ENCODE measurements around the gene IRAK1BP1. TPM values are rescaled to one million over a fixed set of nuclear protein-coding genes. Genes with fewer than 3 reads are reported as not detected.
"Not testable (repeated sequence)": the region's sequence is repeated elsewhere in the genome, so short reads cannot be mapped to it uniquely, and the experiment has no call there.

The IRAK1BP1 gene
- total RNA-seq, 1 experiment from 2014 or later, result 4.0 TPM

DNA sequence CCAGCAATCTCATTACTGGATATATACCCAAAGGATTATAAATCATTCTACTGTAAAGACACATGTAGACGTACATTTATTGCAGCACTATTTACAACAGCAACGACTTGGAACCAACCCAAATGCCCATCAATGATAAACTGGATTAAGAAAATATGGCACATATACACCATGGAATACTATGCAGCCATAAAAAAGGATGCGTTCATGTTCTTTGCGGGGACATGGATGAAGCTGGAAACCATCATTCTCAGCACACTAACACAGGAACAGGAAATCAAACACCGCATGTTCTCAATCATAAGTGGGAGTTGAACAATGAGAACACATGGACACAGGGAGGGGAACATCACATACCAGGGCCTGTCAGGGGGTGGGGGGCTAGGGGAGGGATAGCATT is 22.6 kb downstream of the IRAK1BP1 start:
- not testable (repeated sequence) for DNase-seq (ENCODE audit: low read depth)

DNA sequence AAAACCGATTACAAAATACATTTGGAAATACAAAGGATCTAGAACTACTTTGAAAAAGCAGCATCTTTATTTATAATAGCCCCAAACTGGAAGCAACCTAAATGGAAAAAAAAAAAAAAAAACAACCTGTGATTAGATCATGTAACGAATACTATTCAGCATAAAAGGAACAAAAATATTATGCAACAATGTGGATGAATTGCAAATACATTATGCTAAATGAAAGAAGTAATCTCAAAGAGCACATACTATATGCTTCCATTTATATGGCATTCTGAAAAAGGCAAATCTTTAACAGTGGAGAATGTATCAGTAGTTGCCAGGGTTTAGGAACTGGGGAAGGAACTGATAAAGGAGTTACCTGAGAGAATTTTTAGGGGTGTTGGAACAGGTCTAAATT is 28.9 kb downstream of the IRAK1BP1 start:
- DNase-seq (ENCODE audit: low read depth), result no peak

DNA sequence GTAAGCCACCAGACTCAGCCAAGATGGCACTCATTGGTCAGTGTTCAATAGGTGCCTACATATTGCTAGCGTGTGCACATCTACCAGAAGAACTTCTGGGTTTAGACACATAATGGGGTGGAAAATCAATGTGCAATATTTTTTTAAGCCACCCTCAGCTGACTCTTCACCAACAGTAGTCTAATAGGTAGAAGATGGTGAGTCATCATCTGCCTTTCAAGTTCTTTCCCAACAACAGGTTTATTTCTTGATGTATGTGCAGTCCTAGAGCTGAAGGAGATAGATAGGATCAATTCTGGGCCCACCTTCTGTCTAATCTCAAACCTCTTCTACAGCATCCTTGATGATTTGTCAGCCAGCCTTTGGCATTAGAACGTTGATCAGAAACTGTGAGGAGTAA is 41.3 kb downstream of the IRAK1BP1 start:
- no peak for DNase-seq (ENCODE audit: low read depth)

DNA sequence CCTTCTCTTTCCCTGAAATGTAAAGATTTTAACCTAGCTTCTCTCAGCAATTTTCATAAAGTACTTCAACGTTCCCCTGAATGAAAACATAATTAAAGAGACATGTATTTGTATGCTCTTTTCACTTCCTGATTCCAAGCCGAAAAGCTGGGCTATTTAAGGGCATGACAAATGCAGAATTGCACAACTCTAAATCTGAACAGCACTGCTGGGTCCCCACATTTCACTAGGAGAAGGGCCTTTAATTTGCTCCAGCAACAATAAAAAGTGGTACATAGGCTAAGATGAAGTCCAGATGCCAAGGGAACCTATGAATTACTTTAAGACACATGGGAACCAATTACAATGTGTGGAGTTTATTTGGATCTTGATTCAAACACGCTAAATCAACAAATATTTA is 42.0 kb downstream of the IRAK1BP1 start:
- DNase-seq (ENCODE audit: low read depth), result no peak

DNA sequence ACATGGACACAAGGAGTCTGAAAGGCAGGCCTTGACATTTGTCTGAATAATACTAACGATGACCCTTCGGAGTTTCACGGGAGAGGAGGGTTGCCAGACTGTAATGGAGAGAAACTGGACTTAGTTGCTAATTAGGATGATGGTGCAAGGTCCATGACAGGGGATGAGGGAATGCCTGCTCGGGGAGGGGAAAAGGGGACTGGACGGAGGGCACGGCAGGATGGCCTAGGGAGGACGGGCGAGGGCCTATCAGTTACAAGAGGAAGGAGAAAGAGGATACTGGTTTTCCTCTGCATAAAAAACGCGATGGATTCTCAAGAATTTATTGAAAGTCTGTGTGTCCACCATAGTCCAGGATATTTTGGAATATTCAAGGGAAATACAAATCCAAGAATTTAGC is 42.7 kb downstream of the IRAK1BP1 start:
- no peak for DNase-seq (ENCODE audit: low read depth)

DNA sequence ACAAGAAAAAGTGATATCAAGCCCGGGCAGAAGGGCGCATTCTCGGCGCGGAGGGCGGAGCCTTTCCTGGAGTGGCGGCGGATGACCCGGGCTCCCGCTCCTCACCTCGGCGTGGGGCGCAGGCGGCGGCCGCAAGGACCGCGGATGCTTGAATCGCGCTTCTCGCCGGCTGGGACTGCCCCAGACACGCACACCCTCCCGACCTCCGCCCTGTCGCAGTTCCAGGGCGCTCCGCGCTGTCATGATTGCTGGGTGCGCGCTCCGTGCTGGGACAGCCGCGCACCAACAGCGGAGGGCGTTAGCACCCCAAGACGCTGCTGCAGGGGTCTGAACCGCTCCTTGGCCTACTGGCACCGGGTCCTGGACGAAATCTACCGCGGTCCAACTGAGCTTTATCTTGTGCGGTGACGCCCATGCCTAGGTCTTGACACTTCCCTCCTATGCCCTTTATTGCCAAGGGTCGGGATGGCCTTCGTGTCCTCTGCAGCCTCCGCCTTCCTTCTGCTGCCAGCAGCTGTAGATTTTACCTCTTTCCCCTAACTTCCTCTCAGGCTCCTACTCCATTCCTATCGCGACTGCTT is 43.3 kb downstream of the IRAK1BP1 start:
- DNase-seq (ENCODE audit: low read depth), result no peak

DNA sequence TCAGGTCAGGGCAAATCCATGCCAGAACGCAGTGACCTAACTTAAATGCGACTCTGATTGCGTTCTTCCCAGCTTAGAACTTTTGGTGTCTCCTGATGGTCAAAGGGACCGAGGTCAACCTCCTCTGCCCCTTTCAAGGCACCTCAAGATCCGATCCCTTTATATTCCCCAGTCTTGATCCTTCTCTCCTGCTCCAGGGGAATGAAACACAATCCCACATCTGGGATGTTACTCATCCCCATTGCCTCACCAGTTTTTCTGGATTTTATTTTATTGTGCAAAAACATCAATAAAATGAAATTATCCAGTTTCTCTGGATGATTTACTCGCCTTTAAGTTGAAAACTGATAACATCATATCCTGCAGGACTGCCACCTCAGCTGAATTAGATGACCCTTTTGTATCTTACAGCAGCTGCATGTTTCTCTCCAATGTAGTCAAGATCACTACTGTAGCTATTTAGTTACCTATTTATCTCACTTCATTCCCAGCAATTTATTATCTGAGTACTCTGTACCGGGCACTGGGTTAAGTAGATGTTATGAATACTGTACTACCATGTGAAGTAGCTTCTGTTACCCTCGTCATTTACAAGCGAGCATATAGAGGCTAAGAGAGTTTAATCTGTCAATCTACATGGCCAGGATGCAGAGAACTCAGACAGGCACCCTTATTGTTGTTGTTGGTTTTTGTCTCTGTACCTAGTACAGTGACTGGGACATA is 44.0 kb downstream of the IRAK1BP1 start:
- no peak for DNase-seq (ENCODE audit: low read depth)

DNA sequence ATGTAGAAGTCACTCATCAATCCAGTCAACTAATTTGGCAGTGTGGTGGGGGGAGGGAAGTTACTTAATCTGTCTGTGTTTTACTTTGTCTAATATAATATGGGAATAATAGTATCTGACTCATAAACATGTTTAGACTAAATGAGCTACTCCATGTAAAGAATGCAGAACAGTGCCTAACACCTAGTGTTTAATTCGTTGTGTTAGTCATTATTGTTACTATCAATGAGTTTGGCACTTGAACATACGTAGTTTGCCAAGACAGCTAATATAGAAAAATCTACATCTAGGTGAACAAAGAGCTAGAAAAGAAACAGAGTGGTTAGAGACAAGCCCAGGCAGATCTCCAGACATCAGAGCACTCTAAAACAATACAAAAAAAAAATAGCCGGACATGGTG is 49.1 kb downstream of the IRAK1BP1 start:
- no peak for DNase-seq (ENCODE audit: low read depth)

DNA sequence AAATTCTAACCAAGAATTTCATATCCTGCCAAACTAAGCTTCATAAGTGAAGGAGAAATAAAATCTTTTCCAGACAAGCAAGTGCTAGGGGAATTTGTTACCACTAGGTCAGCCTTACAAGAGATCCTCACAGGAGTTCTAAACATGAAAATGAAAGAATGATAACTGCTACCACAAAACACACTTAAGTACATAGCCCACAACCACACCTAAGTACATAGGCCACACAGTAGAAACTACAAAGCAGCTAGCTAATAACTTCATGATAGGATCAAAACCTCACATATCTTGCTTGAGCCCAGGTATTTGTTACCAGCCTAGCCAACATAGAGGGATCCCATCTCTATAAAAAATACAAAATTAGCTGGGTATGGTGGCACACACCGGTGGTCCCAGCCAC is 50.4 kb downstream of the IRAK1BP1 start:
- DNase-seq (ENCODE audit: low read depth), result no peak

DNA sequence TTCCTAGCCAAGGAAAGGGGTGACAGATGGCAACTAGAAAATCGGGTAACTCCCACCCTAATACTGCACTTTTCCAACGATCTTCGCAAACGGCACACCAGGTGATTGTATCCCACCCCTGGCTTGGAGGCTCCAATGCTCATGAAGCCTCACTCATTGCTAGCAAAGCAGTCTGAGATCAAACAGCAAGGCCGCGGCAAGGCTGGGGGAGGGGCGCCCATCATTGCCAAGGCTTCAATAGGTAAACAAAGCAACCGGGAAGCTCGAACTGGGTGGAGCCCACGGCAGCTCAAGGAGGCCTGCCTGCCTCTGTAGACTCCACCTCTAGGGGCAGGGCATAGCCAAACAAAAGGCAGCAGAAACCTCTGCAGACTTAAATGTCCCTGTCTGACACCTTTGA is 53.8 kb downstream of the IRAK1BP1 start:
- not testable (repeated sequence) for DNase-seq (ENCODE audit: low read depth)

DNA sequence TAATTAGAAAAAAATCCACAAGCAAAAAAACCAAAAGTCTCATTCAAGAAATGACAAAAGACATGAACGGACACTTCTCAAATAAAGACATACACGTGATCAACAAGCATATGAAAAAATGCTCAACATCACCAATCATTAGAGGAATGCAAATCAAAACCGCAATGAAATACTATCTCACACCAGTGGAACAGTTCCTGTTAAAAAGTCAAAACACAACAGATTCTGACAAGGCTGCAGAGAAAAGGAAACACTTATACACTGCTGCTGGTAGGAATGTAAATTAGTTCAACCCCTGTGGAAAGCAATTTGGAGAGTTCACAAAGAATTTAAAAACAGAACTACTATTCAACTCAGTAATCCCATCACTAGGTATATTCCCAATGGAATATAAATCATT is 58.0 kb downstream of the IRAK1BP1 start:
- DNase-seq (ENCODE audit: low read depth), result no peak

DNA sequence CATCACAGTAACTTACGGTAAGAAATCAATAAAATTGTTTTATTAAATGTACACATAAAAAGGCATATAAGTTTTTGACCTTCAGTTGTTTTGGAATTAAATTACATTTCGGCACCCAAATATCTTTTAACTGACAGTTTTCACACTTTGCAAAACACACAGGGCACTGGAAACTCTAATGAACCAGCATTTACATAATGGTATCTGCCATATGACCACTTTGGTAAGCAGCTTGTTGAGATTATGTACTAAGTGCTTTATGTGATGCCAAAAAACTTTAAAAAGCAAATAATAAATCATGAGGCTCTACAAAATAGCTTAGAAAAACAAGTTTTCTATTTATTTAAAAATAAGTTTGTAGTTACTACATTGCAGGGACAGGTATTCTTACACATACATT is 68.2 kb downstream of the IRAK1BP1 start:
- DNase-seq (ENCODE audit: low read depth), result no peak

DNA sequence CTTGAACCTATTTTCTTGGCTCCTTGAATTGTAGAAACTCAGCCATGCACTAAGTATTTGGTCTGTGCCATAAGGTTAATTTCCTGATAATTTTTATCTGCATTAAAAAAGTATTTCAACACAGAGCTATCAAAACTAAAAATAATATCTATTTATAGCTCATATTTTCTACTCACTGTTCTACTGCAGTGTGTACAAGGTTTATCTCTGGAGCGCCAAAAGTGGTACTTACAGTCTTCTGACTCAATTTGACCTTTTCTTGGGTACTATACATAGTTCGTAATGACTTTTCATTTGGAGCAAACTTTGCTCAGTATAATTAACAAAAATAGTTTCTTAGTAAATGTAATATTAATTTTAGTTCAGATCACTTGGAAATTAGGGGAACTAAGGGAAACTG is 69.2 kb downstream of the IRAK1BP1 start:
- no peak for DNase-seq (ENCODE audit: low read depth)

DNA sequence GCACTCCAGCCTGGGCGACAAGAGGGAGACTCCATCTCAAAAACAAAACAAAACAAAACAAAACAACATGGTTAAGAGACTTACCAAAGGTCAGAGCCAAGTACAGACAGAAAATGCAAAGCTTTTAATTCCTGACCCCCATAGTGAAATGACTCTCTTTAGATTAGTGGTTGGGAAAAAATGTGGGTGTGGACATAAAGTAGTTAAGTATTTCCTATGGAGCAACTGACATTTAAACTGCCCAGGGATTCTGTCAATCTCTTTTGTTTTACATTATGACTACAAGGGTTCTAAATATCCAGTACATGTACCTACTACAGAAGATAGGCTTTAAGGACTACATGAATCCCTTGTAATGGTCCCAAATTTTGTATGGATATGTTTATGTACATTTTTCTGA is 75.1 kb downstream of the IRAK1BP1 start:
- no peak for DNase-seq (ENCODE audit: low read depth)

DNA sequence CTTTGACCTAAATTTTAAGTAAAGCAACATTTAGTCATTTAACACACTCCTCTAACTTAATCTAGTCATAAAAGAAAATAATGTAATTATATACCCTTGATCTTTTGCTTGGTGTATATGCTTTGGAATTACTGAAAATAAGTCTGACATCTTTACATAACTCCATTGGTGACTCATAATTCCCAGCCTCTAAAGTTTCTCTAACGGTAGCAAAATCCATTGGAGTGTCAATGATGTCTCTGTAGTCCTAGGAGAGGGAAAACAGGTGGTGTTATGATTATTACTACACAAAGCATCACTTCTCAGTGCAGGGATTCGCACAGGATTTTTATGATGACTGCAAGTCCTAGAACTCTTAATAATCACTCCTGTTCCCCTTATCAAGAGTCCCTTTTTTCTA is 80.2 kb downstream of the IRAK1BP1 start:
- DNase-seq (ENCODE audit: low read depth), result no peak

DNA sequence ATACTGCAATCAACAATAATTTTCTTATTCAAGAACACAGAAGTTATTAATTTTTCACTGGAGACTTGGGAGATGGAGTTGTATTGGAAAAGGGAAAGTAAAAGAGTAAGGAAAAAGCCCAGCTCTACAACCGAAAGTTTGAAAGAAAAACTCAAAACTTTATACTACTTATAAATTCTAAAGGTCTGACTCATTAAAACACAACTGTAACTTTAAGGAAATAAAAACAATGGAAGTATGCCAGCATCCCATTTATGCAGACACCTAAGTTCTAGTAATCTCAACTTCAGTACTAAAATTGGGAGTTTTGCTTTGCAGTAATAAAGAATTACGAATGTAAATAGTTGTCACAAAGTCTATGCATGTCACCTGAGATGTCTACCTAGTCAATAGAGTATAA is 80.6 kb downstream of the IRAK1BP1 start:
- DNase-seq (ENCODE audit: low read depth), result no peak

DNA sequence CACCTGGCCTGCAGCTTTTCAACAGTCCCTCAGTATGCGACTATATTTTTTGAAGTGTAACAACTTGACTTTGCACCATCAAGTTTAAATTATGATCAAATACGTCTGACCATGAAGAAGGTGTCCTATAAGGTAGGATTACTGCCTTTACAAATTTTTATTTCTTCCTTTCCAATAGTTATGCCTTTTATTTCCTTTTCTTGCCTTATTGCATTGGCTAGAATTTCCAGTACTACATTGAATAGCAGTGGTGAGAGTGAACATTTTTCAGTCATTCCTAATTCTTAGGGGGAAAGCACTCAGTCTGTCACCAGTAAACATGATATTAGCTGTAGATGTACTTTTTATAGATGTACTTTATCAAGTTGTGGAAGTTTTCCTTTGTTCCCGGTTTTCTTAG is 81.4 kb downstream of the IRAK1BP1 start:
- no peak for DNase-seq (ENCODE audit: low read depth)

DNA sequence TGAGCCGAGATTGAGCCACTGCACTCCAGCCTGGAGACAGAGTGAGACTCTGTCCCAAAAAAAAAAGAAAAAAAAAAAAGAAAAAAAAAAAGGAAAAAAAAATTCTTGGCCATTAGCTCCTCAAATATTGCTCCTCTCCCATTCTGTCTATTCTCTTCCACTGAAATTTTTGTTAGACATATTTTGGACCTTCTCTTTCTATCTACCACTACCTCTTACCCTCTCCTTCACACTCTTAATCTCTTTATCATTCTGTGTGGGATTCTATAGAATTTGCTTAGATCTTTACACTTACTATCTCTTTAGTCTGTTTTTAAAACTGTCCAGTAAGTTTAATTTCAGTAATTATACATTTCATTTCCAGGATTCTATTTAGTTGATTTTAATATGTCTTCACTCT is 85.0 kb downstream of the IRAK1BP1 start:
- no peak for DNase-seq (ENCODE audit: low read depth)

Other genes starting within 250 kb of the IRAK1BP1 start
- 23.1 and 25.1 TPM in 2 replicates for gene PHIP, start 210.7 kb downstream of the IRAK1BP1 start, total RNA-seq (2014; rRNA removed; shearing (Covaris generic))

All from Daoy (cell line).